Breast epithelium (tissue), 4 donors: ENCODE data around the gene MYO1E. TPM values are rescaled to one million over a fixed set of nuclear protein-coding genes. Genes with fewer than 3 reads are reported as not detected.

Experiments used
- DNase-seq, 2 donors: peaks; one replicate each; pipeline ENCODE4 v3.0.0-alpha.2; 2019; ENCODE audit warnings: low spot score in 2 of 2
- H3K27ac ChIP-seq, 2 donors: fragments of 200-600 bp; sonication (generic) in 1 of 2; one replicate each; pipeline ENCODE4 v1.5.1; 2016 to 2019; ENCODE audit warnings: mild to moderate bottlenecking in 1 of 2
- H3K27me3 ChIP-seq, 2 donors: fragments of 200-600 bp; sonication (generic) in 1 of 2; one replicate each; pipeline versions ENCODE4 v1.5.1 to v1.6.0; 2017 to 2019; ENCODE audit warnings: control low read depth in 1 of 2, mild to moderate bottlenecking in 1 of 2
- H3K36me3 ChIP-seq: fragments of 200-600 bp; one replicate; pipeline ENCODE4 v1.5.1; 2019
- H3K4me1 ChIP-seq, 2 donors: fragments of 200-600 bp; sonication (generic); one replicate each; pipeline ENCODE4 v1.5.1; 2016 to 2019; ENCODE audit warnings: control low read depth in 1 of 2
- H3K4me3 ChIP-seq, 3 donors: fragments of 200-600 bp; sonication (generic); 1 replicate in 2 of 3; 2 replicates in 1 of 3; pipeline ENCODE4 v1.5.1; 2016 to 2019; ENCODE audit warnings: mild to moderate bottlenecking in 3 of 3, moderate library complexity in 2 of 3
- H3K9me3 ChIP-seq, 2 donors: fragments of 200-600 bp; sonication (generic) in 1 of 2; one replicate each; pipeline ENCODE4 v1.5.1; 2016 to 2019; ENCODE audit warnings: control low read depth in 1 of 2
- CTCF ChIP-seq, 3 donors: fragments of 450-650 bp; IDR thresholded peaks; one replicate each; pipeline ENCODE4 v1.5.1; 2016 to 2017; ENCODE audit warnings: antibody characterized with exemption in 3 of 3, mild to moderate bottlenecking in 3 of 3, moderate library complexity in 3 of 3
- POLR2A ChIP-seq: fragments of 450-650 bp; IDR thresholded peaks from one replicate; pipeline ENCODE4 v1.6.1; 2016; ENCODE audit warnings: antibody characterized with exemption, mild to moderate bottlenecking, moderate library complexity
- POLR2AphosphoS5 ChIP-seq, 3 donors: sonication (generic); formaldehyde crosslinking; IDR thresholded peaks; one replicate each; pipeline ENCODE4 v1.6.1; 2017; ENCODE audit warnings: antibody characterized with exemption in 3 of 3
- intact Hi-C: fragments of 100-400 bp; cut with DNase I; formaldehyde crosslinking; loops from one replicate; pipeline ENCODE4 v1.15.1; 2023; ENCODE audit warnings: low total_unique reads
- total RNA-seq, 3 donors: library from RNA; depleted of rRNA; stranded (reverse); fragments of >200 nt; gene quantifications; one replicate each; pipeline ENCODE4 v1.1.0, GENCODE V29; 2016

Gene MYO1E
- total RNA-seq, 3 donors from 2014 or later = 51.5 to 76.1 (median 68.6) TPM

GRCh38 chr15:59295261-59296001, 77.2 kb downstream of the MYO1E start:
- intact Hi-C loops = no loop called here
- Histone ChIP-seq H3K4me3 (peak overlapping the region in 1 of 3 donors; percentile 32), H3K27ac (peak overlapping the region; percentile 88), H3K9me3 (no peaks in the 10 kb centered on the region), H3K36me3 (no peaks in the 10 kb centered on the region), H3K4me1 (peaks cover 9 to 30% of the 10 kb centered on the region in 2 donors), H3K27me3 (no peaks in the 10 kb centered on the region)
- TF ChIP-seq CTCF (IDR thresholded peaks at IDR 0.05) (no peak), POLR2AphosphoS5 (IDR thresholded peaks at IDR 0.05) (no peak), POLR2A (no peak)
- DNase-seq = no peak

- no peak for TF ChIP-seq POLR2AphosphoS5 (IDR thresholded peaks at IDR 0.05)
- no peak for TF ChIP-seq CTCF (IDR thresholded peaks at IDR 0.05)
- H3K27ac ChIP-seq = peak overlapping the region; percentile 88
- H3K36me3 ChIP-seq = no peaks in the 10 kb centered on the region
- intact Hi-C loops = no loop called here
- H3K27me3 ChIP-seq = no peaks in the 10 kb centered on the region
- peaks cover 9 to 23% of the 10 kb centered on the region in 2 donors for H3K4me1 ChIP-seq
- H3K4me3 ChIP-seq = peak overlapping the region in 1 of 3 donors; percentile 32
- no peaks in the 10 kb centered on the region for H3K9me3 ChIP-seq
- no peak for DNase-seq
Observed at GRCh38 chr15:59294574-59295260, 78.0 kb downstream of the MYO1E start.

- H3K9me3 ChIP-seq = no peaks in the 10 kb centered on the region
- no peaks in the 10 kb centered on the region for H3K27me3 ChIP-seq
- no peak overlapping the region for H3K4me3 ChIP-seq
- H3K4me1 ChIP-seq = peaks cover 9 to 23% of the 10 kb centered on the region in 2 donors
- TF ChIP-seq POLR2AphosphoS5 (IDR thresholded peaks at IDR 0.05) (no peak), POLR2A (no peak), CTCF (IDR thresholded peaks at IDR 0.05) (no peak)
- H3K36me3 ChIP-seq = no peaks in the 10 kb centered on the region
- DNase-seq = peak in 1 of 2 donors; percentile 58
- intact Hi-C loops = no loop called here
- peak overlapping the region; percentile 88 to 91 for H3K27ac ChIP-seq
Observed at GRCh38 chr15:59292442-59293151, 80.1 kb downstream of the MYO1E start.

GRCh38 chr15:59291213-59291549, 81.5 kb downstream of the MYO1E start:
- H3K4me3 ChIP-seq = no peak overlapping the region
- intact Hi-C loops = no loop called here
- H3K27ac ChIP-seq = peak overlapping the region in 1 of 2 donors; percentile 33
- no peaks in the 10 kb centered on the region for H3K36me3 ChIP-seq
- TF ChIP-seq POLR2AphosphoS5 (IDR thresholded peaks at IDR 0.05) = no peak
- TF ChIP-seq CTCF (IDR thresholded peaks at IDR 0.05) = no peak
- no peak for TF ChIP-seq POLR2A
- H3K27me3 ChIP-seq = no peaks in the 10 kb centered on the region
- H3K4me1 ChIP-seq = peaks cover 9 to 23% of the 10 kb centered on the region in 2 donors
- no peak for DNase-seq
- H3K9me3 ChIP-seq = no peaks in the 10 kb centered on the region
